ENCODE results near the gene ACOX1.
"Not testable (repeated sequence)": the region's sequence is repeated elsewhere in the genome, so short reads cannot be mapped to it uniquely, and the experiment has no call there.

ACOX1 gene

GRCh38 chr17:75975757-75976174 is 3.2 kb downstream of the ACOX1 start:
- DNase-seq (ENCODE audit: low spot score): no peak
- no peak for TF ChIP-seq CTCF (conservative IDR thresholded peaks at IDR 0.05; ENCODE audit: low read depth)

GRCh38 chr17:75975187-75975586 is 3.8 kb downstream of the ACOX1 start:
- DNase-seq (ENCODE audit: low spot score); H3K27ac ChIP-seq; CTCF ChIA-PET; POLR2A ChIA-PET (ENCODE audit: low non-redundant PET): not testable (repeated sequence)

More at GRCh38 chr17:75975757-75976174, 3.2 kb downstream of the ACOX1 start:
- ChIA-PET CTCF (interaction anchor here (0.6 kb wide), 1 partner anchor 10 kb away, joined by 3 read pairs; no protein-coding TSS in a partner anchor), POLR2A (ENCODE audit: low non-redundant PET) (no interaction called here)
- H3K27ac ChIP-seq: no peak overlapping the region

GRCh38 chr17:75970626-75971025 is 8.3 kb downstream of the ACOX1 start:
- no peak for TF ChIP-seq CTCF (conservative IDR thresholded peaks at IDR 0.05; ENCODE audit: low read depth)
- H3K27ac ChIP-seq: no peak overlapping the region
- DNase-seq (ENCODE audit: low spot score): no peak
- POLR2A ChIA-PET (ENCODE audit: low non-redundant PET): no interaction called here
- CTCF ChIA-PET: no interaction called here

GRCh38 chr17:75970011-75970523 is 8.9 kb downstream of the ACOX1 start:
- no peak for DNase-seq (ENCODE audit: low spot score)

GRCh38 chr17:75969044-75969443 is 9.9 kb downstream of the ACOX1 start:
- POLR2A ChIA-PET (ENCODE audit: low non-redundant PET); DNase-seq (ENCODE audit: low spot score); H3K27ac ChIP-seq: not testable (repeated sequence)
- CTCF ChIA-PET: interaction anchor here (0.6 kb wide), 2 partner anchors 16 to 217 kb away, joined by 3 to 4 read pairs; no protein-coding TSS in a partner anchor

More at GRCh38 chr17:75970011-75970523, 8.9 kb downstream of the ACOX1 start:
- CTCF ChIA-PET: no interaction called here
- no peak overlapping the region for H3K27ac ChIP-seq
- no peak for TF ChIP-seq CTCF (conservative IDR thresholded peaks at IDR 0.05; ENCODE audit: low read depth)
- POLR2A ChIA-PET (ENCODE audit: low non-redundant PET): no interaction called here

- ChIA-PET CTCF (no interaction called here), POLR2A (ENCODE audit: low non-redundant PET) (no interaction called here)
- peak overlapping the region; percentile 25 for H3K27ac ChIP-seq
- DNase-seq (ENCODE audit: low spot score): no peak
- no peak for TF ChIP-seq CTCF (conservative IDR thresholded peaks at IDR 0.05; ENCODE audit: low read depth)
These were observed 13.5 kb downstream of the ACOX1 start for GRCh38 chr17:75965468-75965867.

- POLR2A ChIA-PET (ENCODE audit: low non-redundant PET): no interaction called here
- no peak overlapping the region for H3K27ac ChIP-seq
- no peak for DNase-seq (ENCODE audit: low spot score)
- CTCF ChIA-PET: interaction anchor here (0.6 to 0.7 kb wide), 2 partner anchors 222 to 468 kb away, joined by 3 read pairs; no protein-coding TSS in a partner anchor
- no peak for TF ChIP-seq CTCF (conservative IDR thresholded peaks at IDR 0.05; ENCODE audit: low read depth)
These were observed 19.0 kb downstream of the ACOX1 start for GRCh38 chr17:75959839-75960511.

All from RWPE1 (cell line).